NB4 (cell line): ENCODE results near the gene BRD4.

Source experiments
- MYC ChIP-seq: IDR thresholded peaks from 2 replicates; pipeline ENCODE4 v1.6.1; 2011; ENCODE audit warnings: low read depth, low read length
- POLR2A ChIP-seq: IDR thresholded peaks from 2 replicates; pipeline ENCODE4 v1.6.1; 2011; ENCODE audit warnings: mild to moderate bottlenecking; ENCODE audit not compliant: insufficient read length; ENCODE audit errors: extremely low read depth
- TF ChIP-seq, protein P1 (sequence below): IDR thresholded peaks from one replicate; pipeline ENCODE4 v1.5.1; 2012; ENCODE audit warnings: low read depth, low read length
- TF ChIP-seq, protein P2 (sequence below): IDR thresholded peaks from 2 replicates; pipeline ENCODE4 v1.6.1; 2011; ENCODE audit warnings: low read depth, low read length

DNA sequence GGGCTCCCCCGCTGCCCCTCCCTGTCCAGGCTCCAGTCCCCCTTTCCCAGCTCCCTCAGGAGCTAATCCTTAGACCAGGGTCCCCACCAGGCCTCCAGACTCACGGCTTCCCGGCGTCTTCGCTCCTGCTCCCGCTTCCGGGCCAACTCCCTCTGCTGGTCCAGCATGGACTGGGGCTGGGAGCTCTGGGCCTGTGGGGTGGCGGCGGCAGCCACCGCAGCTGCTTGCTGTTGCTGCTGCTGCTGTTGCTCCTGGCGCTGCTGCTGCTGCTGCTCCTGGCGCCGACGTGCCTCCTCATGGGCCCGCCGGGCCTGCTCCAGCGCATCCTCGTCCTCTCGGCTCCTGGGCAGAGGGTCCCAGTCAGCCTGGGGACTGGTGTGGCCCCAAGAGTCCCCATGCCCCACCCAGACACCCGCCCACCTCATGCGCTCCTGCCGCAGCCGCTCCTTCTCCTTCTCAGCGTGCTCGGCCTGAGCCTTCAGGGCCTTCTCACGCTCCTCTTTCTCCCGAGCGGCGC, 93.6 kb downstream of the BRD4 start:
- TF ChIP-seq, protein P1, sequence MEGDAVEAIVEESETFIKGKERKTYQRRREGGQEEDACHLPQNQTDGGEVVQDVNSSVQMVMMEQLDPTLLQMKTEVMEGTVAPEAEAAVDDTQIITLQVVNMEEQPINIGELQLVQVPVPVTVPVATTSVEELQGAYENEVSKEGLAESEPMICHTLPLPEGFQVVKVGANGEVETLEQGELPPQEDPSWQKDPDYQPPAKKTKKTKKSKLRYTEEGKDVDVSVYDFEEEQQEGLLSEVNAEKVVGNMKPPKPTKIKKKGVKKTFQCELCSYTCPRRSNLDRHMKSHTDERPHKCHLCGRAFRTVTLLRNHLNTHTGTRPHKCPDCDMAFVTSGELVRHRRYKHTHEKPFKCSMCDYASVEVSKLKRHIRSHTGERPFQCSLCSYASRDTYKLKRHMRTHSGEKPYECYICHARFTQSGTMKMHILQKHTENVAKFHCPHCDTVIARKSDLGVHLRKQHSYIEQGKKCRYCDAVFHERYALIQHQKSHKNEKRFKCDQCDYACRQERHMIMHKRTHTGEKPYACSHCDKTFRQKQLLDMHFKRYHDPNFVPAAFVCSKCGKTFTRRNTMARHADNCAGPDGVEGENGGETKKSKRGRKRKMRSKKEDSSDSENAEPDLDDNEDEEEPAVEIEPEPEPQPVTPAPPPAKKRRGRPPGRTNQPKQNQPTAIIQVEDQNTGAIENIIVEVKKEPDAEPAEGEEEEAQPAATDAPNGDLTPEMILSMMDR, result no peak
- TF ChIP-seq POLR2A, result no peak
- TF ChIP-seq, protein P2, sequence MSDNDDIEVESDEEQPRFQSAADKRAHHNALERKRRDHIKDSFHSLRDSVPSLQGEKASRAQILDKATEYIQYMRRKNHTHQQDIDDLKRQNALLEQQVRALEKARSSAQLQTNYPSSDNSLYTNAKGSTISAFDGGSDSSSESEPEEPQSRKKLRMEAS, result no peak
- TF ChIP-seq MYC, result no peak
